BJ (cell line): ENCODE results near the gene SNX27. TPM values are rescaled to one million over a fixed set of nuclear protein-coding genes. Genes with fewer than 3 reads are reported as not detected.

Source experiments
- CTCF ChIA-PET: fragments of 350-600 bp; formaldehyde crosslinking; extraction: SDS; loops from one replicate; lab custom pipeline; 2021; ENCODE audit warnings: antibody characterized with exemption, inconsistent platforms; lab: Yijun Ruan, JAX
- POLR2A ChIA-PET: fragments of 300-600 bp; sonication (Branson Sonifier 250); formaldehyde crosslinking; extraction: SDS; loops from one replicate; lab custom pipeline; 2021; ENCODE audit warnings: antibody characterized with exemption; lab: Charles Lee
- DNase-seq: peaks from one replicate; pipeline ENCODE4 v3.0.0-alpha.2; 2011; ENCODE audit warnings: low read depth
- H3K27me3 ChIP-seq: 2 replicates; pipeline ENCODE4 v1.6.0; 2011; ENCODE audit warnings: low read length; ENCODE audit not compliant: control insufficient read depth, insufficient read depth
- H3K36me3 ChIP-seq: 2 replicates; pipeline ENCODE4 v1.5.1; 2011; ENCODE audit warnings: low read length; ENCODE audit not compliant: control insufficient read depth, insufficient read depth
- H3K4me3 ChIP-seq: 2 replicates; pipeline ENCODE4 v1.5.1; 2011; ENCODE audit warnings: low read depth, mild to moderate bottlenecking, control low read depth, low read length
- CTCF ChIP-seq: IDR thresholded peaks from 2 replicates; pipeline ENCODE4 v1.5.1; 2011; ENCODE audit warnings: low read depth, mild to moderate bottlenecking, control low read depth, inconsistent platforms, low read length, moderate library complexity; ENCODE audit not compliant: insufficient read depth
- polyA plus RNA-seq: library from polyadenylated mRNA; depleted of rRNA; stranded (reverse); fragments of >200 nt; gene quantifications from 2 replicates; pipeline ENCODE4 v1.2.3, GENCODE V29; 2011

The SNX27 gene
- polyA plus RNA-seq, 1 experiment: 7.0 TPM

GRCh38 chr1:151713874-151714273 lies 102.0 kb downstream of the SNX27 start:
- ChIA-PET POLR2A (interaction anchor here (1.0 kb wide), 1 partner anchor 94 kb away, joined by 7 read pairs; no protein-coding TSS in a partner anchor), CTCF (no interaction called here)
- DNase-seq: no peak
- Histone ChIP-seq H3K27me3 (peaks cover 46% of the 10 kb centered on the region), H3K4me3 (no peak overlapping the region), H3K36me3 (no peaks in the 10 kb centered on the region)
- TF ChIP-seq CTCF: no peak

DNA sequence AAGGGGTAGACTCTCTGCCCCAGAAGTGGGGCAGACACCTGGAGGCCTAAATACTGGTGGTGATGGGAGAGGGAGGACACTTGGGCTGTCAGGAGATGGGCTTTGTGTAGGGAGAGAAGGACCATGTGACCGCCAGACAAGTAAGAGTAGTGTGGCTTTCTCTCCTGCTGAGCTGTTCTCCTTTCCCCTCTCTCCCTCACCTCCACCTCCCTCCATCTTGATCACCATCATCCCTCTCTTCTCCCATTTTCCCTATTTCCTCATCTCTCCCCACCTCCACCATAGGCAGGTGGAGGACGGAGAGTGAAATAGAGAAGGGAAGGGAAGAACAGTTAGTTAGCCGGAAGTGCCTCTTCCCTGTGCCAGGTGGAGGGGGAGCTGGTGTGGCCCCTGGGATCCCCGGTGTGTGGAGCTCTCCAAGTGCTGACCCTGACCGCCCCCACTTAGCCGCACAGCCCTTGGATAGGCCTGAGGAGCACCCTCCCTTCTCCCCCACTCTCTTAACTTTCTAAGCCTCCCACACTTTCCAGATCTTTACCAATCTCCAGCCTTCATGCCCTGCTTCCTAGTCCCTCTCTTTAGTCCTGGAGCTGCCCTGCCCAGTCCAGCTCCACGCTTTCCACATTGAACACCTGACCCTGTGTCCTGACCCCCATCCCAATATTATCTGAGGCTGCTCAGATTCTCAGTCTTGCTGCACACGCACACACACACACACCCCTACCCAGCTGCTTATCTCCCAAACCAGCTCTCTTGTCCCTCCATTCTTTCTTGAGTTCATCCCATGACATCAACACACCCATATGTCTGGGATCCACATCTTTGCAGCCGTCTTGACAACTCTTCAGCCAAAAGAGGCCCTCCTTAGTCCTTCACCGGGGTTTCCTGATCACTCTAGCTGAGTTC lies 103.2 kb downstream of the SNX27 start:
- ChIA-PET CTCF (interaction anchor here (0.7 to 2.0 kb wide), 2 partner anchors 22 to 79 kb away, joined by 3 to 5 read pairs; no protein-coding TSS in a partner anchor), POLR2A (interaction anchor here (0.7 kb wide), 1 partner anchor 85 kb away, joined by 7 read pairs; no protein-coding TSS in a partner anchor)
- peaks cover 49% of the 10 kb centered on the region for H3K27me3 ChIP-seq
- no peak for DNase-seq
- no peak for TF ChIP-seq CTCF
- H3K36me3 ChIP-seq: no peaks in the 10 kb centered on the region
- H3K4me3 ChIP-seq: no peak overlapping the region

DNA sequence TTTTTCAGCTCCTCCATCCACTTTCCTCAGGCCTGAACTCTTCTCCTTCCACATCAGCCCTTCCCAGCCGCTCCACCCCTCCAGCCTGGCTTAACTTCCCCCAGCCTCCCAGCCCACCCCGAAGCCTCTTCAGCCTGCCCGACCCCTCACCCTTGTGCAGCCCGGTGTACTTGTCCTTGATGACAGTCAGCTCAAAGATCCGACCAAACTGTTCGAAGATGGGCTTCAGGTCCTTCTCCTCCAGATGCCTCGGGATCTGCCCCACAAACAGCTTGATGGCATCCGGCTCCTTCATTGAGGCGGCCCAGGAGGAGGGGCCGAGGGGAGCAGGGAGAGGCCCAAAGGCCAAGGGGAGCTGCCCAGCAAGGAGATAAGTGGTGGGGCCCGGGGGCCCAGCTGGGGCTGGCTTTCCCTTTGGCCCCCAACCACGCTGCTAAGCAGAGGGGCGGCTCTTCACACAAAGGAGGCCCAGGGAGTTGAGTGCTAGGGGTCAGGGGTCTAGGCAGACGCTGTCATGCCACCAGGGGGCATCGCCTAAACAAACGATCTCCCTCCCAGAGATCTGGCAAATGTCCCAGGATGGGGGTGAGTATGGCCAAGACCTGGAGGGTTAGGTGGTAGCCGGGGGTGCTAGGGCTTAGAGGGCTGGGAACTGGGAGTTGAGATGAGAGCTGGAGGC lies 104.0 kb downstream of the SNX27 start:
- DNase-seq: no peak
- TF ChIP-seq CTCF: no peak
- CTCF ChIA-PET: interaction anchor here (0.7 to 2.0 kb wide), 2 partner anchors 23 to 80 kb away, joined by 3 to 5 read pairs; no protein-coding TSS in a partner anchor
- Histone ChIP-seq H3K4me3 (no peak overlapping the region), H3K27me3 (peaks cover 53% of the 10 kb centered on the region), H3K36me3 (no peaks in the 10 kb centered on the region)
- POLR2A ChIA-PET: no interaction called here

DNA sequence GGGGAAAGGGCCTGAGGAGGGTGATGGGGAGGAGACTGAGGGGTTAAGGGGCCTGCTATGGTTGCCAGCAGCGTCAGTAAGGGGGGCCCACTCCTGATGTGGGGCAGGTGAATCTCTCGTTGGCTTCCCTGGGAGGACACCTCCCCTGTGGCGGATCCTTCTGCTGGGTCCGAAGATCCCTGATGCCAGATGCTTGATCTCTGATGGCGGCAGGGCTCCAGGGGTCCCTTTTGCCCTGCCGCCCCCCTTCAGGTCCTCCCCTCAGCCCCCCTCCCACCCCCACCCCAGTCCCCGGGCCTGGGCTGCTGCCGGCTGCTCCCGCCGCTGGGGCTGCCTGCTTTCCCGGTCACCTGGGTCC lies 104.5 kb downstream of the SNX27 start:
- no peak for DNase-seq
- ChIA-PET POLR2A (interaction anchor here (0.6 kb wide), 1 partner anchor 14 kb away, joined by 7 read pairs; no protein-coding TSS in a partner anchor), CTCF (interaction anchor here (0.7 to 2.0 kb wide), 3 partner anchors 9 to 23 kb away, joined by 3 to 5 read pairs (median 4); no protein-coding TSS in a partner anchor)
- H3K36me3 ChIP-seq: no peaks in the 10 kb centered on the region
- peaks cover 55% of the 10 kb centered on the region for H3K27me3 ChIP-seq
- no peak overlapping the region for H3K4me3 ChIP-seq
- TF ChIP-seq CTCF: no peak
